Activated naive CD8-positive, alpha-beta T cell treated with anti-CD3 and anti-CD28 coated beads, Interleukin-2, amount 50 U/mL, for 16 hours (primary cell): Measurements from ENCODE around the gene RASAL2.
"Not testable (repeated sequence)": the region's sequence is repeated elsewhere in the genome, so short reads cannot be mapped to it uniquely, and the experiment has no call there.

Experiments
- DNase-seq: peaks from one replicate; pipeline ENCODE4 v3.0.0-alpha.2; 2020; ENCODE audit warnings: low read depth, low spot score

RASAL2 gene

GRCh38 chr1:178344513-178345091 lies 250.7 kb downstream of the RASAL2 start:
- no peak for DNase-seq

GRCh38 chr1:178345238-178345637 lies 251.3 kb downstream of the RASAL2 start:
- DNase-seq = no peak

GRCh38 chr1:178345807-178346206 lies 251.9 kb downstream of the RASAL2 start:
- DNase-seq = no peak

DNA sequence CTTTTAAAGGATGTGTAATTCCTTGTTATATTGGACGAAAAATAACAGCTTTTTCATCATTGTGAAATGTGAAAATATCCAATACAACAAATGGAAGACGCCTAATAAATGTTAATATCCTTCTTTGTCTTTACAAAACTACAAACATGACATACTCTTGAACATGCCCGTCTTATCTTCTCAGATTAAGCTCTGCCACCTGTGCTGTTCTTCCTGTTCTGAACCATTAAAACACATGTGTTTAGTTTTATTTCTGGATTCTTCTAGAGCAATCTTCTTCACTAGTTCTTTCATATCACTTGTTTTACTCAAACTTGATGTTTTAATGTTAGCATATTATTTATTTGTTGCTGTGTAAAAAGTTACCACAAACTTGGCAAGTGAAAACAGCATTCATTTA lies 255.9 kb downstream of the RASAL2 start:
- no peak for DNase-seq

GRCh38 chr1:178351911-178352310 lies 258.0 kb downstream of the RASAL2 start:
- DNase-seq = not testable (repeated sequence)

GRCh38 chr1:178352790-178353416 lies 259.0 kb downstream of the RASAL2 start:
- DNase-seq = no peak

- DNase-seq = no peak
Observed at GRCh38 chr1:178353524-178353923, 259.6 kb downstream of the RASAL2 start.

GRCh38 chr1:178354816-178355215 lies 260.9 kb downstream of the RASAL2 start:
- no peak for DNase-seq

DNA sequence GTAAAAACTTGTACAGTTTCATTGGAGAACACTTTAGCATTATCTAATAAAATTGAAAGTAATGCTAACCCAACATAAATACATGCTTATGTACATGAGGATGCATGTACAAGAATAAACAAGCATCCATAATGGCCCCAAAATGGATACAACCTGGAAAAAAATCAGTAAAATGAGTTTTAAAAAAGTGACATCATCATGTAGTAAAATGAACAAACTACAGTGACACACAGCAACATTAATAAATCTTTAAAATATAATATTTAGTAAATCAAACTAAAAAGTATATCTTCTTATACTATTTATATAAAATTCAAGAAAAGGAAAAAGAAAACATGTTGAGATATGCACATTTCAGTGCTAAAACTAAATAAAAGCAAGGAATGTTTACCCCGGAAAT lies 262.4 kb downstream of the RASAL2 start:
- no peak for DNase-seq

DNA sequence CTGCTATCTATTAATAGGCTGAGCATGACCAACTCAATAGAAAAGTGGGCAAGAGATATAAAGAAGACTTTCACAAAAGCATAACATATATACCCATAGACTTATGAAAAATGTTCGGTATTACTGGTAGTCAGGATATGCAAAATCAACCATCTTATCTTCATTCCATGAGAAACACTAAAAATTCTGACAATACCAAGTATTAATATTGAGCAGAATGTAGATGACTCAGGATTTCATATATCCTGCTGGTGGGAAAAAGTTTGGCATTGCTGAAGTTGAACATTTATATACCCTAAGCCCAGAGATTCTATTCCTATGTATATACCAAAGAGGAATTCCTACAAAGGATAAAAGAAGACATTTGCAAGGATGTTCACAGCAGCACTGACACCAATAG lies 264.6 kb downstream of the RASAL2 start:
- no peak for DNase-seq

DNA sequence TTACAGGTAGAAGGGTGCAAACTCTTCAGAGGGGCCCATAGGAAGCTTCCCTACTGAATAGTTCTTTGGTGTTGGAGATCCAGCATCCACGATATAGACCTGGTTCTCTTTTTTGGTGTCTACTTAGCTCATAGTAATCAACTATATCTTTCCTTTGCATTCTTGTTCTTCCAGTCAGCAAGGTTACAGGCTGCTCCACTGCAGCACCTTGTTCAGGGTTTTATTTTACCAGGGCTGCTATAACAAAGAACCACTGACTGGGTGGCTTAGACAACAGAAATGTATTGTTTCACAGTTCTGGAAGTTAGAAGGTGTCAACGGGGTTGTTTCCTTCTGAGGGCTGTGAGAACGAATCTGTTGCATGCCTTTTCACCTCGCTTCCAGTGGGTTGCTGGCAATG lies 266.5 kb downstream of the RASAL2 start:
- no peak for DNase-seq

DNA sequence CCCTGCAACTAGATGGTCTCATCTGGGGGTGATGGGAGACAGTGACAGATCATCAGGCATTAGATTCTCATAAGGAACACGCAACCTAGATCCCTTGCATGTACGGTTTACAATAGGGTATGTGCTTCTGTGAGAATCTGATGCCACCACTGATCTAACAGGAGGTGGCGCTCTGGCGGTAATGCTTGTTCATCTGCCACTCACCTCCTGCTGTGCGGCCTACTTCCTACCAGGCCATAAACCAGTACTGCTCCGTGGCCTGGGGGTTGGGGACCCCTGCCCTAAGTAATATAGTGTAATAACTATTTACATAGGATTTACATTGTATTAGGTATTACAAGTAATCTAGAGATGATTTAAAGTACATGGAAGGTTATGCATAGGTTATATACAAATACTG lies 267.9 kb downstream of the RASAL2 start:
- DNase-seq = no peak

GRCh38 chr1:178362747-178363146 lies 268.8 kb downstream of the RASAL2 start:
- DNase-seq = no peak

GRCh38 chr1:178364782-178365181 lies 270.9 kb downstream of the RASAL2 start:
- DNase-seq = no peak

DNA sequence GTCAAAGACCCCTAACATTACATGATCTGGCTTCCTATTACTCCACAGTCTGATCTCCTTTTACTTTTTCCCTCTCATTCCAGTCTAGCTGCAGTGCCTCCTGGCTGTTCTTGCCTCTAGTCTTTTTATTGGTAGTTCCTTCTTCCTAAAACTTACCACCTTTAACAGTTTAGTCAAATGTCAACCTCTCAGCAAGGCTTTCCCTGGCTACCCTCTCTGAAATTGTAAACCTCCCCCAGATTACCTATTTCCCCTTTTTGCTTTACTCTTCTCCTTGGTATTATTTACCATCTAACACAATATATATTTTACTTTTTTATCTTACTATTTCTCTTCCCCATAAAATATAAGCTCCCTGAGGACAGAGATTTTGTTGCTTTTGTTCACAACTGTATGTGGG lies 273.2 kb downstream of the RASAL2 start:
- no peak for DNase-seq

DNA sequence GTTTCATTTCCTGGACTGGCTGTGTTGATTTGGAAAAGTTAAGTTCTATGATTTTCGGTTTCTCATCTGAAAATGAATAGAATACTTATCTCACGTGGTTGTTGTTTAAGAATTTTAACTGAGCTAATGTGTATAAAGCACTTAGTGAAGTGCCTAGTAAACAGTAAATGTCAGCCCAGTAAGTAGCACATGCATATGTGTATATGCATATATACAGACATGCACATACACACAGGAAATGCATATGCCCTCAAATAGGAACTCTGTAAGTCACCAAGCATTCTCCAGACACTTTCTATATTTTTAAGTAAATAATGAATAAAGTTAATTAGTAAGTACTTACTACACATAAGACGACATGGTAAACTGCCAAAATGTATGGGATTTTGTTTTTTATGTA lies 274.3 kb downstream of the RASAL2 start:
- DNase-seq = no peak

GRCh38 chr1:178371235-178371634 lies 277.3 kb downstream of the RASAL2 start:
- DNase-seq = no peak

DNA sequence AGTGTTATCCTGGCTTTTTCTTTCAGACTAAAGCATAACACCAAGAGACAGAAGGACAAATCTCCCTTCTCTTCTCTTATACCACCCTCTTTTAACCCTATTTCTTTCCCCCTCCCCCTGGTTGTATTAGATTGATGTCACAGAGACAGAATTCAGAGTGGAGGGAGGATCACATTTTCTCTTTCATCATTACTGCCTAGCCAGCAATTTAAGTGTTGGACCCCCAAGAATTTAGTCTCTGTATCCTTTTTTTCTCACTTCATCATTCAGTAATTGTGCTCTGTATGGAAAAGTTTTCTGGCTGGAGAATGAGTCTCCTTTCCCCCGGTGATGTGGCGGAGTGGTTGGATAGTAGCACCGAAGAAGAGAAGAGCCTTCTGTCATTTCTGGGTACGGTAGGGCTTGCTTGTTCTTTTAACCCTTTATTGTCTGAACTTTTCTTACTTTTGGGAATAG lies 278.1 kb downstream of the RASAL2 start:
- no peak for DNase-seq

- DNase-seq = no peak
Observed at GRCh38 chr1:178374016-178374415, 280.1 kb downstream of the RASAL2 start.

DNA sequence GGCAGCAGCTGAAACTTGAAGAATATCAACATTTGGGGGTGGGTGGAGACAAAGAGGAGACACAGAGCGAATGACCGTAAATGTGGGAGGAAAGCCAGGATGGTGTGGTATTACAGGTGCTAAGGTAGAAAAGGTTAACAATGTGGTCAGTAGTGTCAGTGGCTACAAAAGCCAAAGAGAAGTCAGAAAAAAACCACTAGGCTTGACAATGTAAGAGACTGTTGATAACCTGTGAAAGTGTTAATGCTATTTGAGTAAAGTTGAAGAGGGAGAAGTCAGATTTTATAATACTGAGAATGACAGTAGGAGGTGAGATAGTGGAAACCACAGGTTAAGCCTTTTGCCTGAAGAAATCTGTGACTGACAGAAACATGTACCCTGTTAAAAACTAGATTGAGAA lies 282.1 kb downstream of the RASAL2 start:
- DNase-seq = no peak

DNA sequence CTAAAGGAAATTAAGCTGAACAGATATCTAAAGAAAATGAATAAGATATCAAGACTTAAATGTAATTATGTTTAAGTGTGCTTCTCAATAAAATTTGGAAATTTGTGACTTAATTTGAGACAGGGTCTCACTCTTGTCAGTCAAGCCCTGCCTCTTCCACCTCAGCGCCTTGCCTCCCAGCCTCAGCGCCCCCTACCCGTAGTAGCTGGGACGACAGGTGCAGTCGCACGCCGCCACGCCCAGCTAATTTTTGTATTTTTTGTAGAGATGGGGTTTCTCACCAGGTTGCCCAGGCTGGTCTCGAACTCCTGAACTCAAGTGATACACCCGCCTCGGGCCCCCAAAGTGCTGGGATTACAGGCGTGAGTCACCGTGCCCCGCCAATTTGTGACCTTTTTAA lies 285.9 kb downstream of the RASAL2 start:
- no peak for DNase-seq

GRCh38 chr1:178382372-178382771 lies 288.5 kb downstream of the RASAL2 start:
- no peak for DNase-seq

- no peak for DNase-seq
Observed at GRCh38 chr1:178385662-178386061, 291.8 kb downstream of the RASAL2 start.
